ENCODE results near the gene CDH26. TPM values are rescaled to one million over a fixed set of nuclear protein-coding genes. Genes with fewer than 3 reads are reported as not detected.

Gene CDH26
- total and polyA plus RNA-seq, 2 donors from 2014 or later = 0.47 to 2.4 TPM

DNA sequence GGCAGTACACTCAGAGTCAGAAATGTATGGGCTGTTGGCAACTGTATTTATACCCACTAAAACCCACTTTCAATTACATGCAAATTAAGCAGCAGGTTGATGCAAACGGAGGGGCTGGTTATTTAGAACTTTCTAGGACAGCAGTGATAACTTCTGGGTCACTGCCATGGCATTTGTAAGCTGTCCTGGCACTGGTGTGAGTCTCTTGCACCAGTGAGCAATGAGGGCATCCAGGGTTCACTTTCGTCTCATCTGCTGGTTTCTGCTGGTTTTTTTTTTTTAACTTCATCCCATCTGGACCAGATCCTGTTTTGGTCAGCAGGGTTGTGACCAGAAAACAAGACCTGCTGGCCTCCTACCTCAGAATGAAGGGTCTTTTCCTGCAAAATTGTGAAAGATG is 49.2 kb downstream of the CDH26 start:
- H3K36me3 ChIP-seq (ENCODE audit: control insufficient read depth in 2 of 3, insufficient read depth in 3 of 3, low read length in 3 of 3) = no peaks in the 10 kb centered on the region
- H3K27ac ChIP-seq (ENCODE audit: low read depth in 2 of 2, low read length in 2 of 2) = no peak overlapping the region
- FAIRE-seq = no peak
- TF ChIP-seq, protein P1, sequence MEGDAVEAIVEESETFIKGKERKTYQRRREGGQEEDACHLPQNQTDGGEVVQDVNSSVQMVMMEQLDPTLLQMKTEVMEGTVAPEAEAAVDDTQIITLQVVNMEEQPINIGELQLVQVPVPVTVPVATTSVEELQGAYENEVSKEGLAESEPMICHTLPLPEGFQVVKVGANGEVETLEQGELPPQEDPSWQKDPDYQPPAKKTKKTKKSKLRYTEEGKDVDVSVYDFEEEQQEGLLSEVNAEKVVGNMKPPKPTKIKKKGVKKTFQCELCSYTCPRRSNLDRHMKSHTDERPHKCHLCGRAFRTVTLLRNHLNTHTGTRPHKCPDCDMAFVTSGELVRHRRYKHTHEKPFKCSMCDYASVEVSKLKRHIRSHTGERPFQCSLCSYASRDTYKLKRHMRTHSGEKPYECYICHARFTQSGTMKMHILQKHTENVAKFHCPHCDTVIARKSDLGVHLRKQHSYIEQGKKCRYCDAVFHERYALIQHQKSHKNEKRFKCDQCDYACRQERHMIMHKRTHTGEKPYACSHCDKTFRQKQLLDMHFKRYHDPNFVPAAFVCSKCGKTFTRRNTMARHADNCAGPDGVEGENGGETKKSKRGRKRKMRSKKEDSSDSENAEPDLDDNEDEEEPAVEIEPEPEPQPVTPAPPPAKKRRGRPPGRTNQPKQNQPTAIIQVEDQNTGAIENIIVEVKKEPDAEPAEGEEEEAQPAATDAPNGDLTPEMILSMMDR (IDR thresholded peaks at IDR 0.05; ENCODE audit: borderline replicate concordance, extremely low read depth, insufficient read depth) = no peak
- no peaks in the 10 kb centered on the region for H3K9me3 ChIP-seq (ENCODE audit: control insufficient read depth in 2 of 3, insufficient read depth in 1 of 3, low read length in 3 of 3)
- DNase-seq = no peak
- H3K9ac ChIP-seq (ENCODE audit: low read length in 3 of 3) = no peak overlapping the region
- intact Hi-C loops (cut with DNase I) = no loop called here
- no peak overlapping the region for H3K4me3 ChIP-seq (ENCODE audit: low read length in 3 of 3)
- no peaks in the 10 kb centered on the region for H3K27me3 ChIP-seq (ENCODE audit: control insufficient read depth, insufficient read depth, low read length)
- H3K4me1 ChIP-seq (ENCODE audit: control insufficient read depth in 2 of 3, insufficient read depth in 2 of 3, low read depth in 1 of 3, low read length in 3 of 3) = no peaks in the 10 kb centered on the region

DNA sequence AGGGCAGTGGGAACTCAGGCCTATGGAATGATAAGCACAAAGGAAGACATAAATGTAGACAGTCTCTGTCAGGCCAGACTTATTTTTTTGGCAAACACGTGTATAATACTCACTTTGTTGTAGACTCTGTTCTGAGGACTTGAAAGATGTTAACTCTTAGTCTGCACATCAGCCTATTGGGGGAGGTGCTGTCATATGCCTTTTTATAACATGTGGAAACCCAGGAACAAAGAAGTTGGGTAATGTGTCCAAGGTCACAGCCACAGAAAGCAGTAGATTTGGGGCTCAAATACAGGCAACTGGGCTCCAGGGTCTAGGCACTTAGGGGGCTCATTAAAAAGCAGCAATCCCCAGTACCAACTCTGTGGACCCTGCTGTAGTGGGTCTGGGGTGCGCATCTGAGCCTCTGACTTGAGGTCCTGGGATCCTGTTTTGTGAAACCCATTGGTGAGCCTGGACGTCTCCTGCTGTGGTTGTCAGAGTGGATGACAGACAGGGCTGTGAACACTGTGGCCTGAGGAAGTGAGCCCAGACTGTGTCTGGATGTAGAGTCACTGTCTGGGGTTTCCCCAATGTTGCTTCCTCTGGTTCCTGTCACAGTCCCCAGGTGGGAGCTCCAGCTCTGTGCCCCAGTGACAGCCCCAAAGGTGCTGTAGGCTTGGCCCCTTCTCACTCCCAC is 50.0 kb downstream of the CDH26 start:
- intact Hi-C loops (cut with DNase I) = no loop called here

DNA sequence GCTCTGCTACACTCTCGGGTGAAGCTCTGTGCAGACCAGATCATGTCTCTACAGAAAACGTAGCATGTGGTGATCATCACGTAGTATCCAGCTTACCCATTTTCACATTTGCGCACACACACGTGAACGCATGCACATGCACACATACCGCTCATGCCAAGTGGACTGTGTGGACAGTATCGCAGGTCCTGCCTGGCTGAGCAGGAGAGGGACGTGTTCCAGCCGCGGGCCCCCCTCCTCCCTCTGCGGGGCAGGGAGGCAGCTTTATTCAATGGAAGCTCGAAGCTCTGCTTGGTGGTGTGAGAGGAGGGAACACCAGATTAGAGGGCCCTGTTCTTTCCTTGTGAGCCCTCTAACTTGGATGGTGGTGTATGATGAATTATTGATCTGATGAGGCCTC is 51.1 kb downstream of the CDH26 start:
- FAIRE-seq (no peak), DNase-seq (no peak)
- H3K9me3 ChIP-seq (ENCODE audit: control insufficient read depth in 2 of 3, insufficient read depth in 1 of 3, low read length in 3 of 3) = no peaks in the 10 kb centered on the region
- intact Hi-C loops (cut with DNase I) = no loop called here
- no peak overlapping the region for H3K9ac ChIP-seq (ENCODE audit: low read length in 3 of 3)
- no peaks in the 10 kb centered on the region for H3K27me3 ChIP-seq (ENCODE audit: control insufficient read depth, insufficient read depth, low read length)
- no peaks in the 10 kb centered on the region for H3K4me1 ChIP-seq (ENCODE audit: control insufficient read depth in 2 of 3, insufficient read depth in 2 of 3, low read depth in 1 of 3, low read length in 3 of 3)
- TF ChIP-seq, protein P1 (IDR thresholded peaks at IDR 0.05; ENCODE audit: borderline replicate concordance, extremely low read depth, insufficient read depth) = no peak
- no peaks in the 10 kb centered on the region for H3K36me3 ChIP-seq (ENCODE audit: control insufficient read depth in 2 of 3, insufficient read depth in 3 of 3, low read length in 3 of 3)
- no peak overlapping the region for H3K4me3 ChIP-seq (ENCODE audit: low read length in 3 of 3)
- no peak overlapping the region for H3K27ac ChIP-seq (ENCODE audit: low read depth in 2 of 2, low read length in 2 of 2)

More for the DNA sequence above, 50.0 kb downstream of the CDH26 start:
- H3K4me1 ChIP-seq (ENCODE audit: control insufficient read depth in 2 of 3, insufficient read depth in 2 of 3, low read depth in 1 of 3, low read length in 3 of 3) = no peaks in the 10 kb centered on the region
- no peaks in the 10 kb centered on the region for H3K9me3 ChIP-seq (ENCODE audit: control insufficient read depth in 2 of 3, insufficient read depth in 1 of 3, low read length in 3 of 3)
- H3K27me3 ChIP-seq (ENCODE audit: control insufficient read depth, insufficient read depth, low read length) = no peaks in the 10 kb centered on the region
- DNase-seq = no peak
- no peak overlapping the region for H3K27ac ChIP-seq (ENCODE audit: low read depth in 2 of 2, low read length in 2 of 2)
- no peak for FAIRE-seq
- H3K4me3 ChIP-seq (ENCODE audit: low read length in 3 of 3) = no peak overlapping the region
- no peak overlapping the region for H3K9ac ChIP-seq (ENCODE audit: low read length in 3 of 3)
- H3K36me3 ChIP-seq (ENCODE audit: control insufficient read depth in 2 of 3, insufficient read depth in 3 of 3, low read length in 3 of 3) = no peaks in the 10 kb centered on the region
- TF ChIP-seq, protein P1 (IDR thresholded peaks at IDR 0.05; ENCODE audit: borderline replicate concordance, extremely low read depth, insufficient read depth) = no peak

Measured in kidney (tissue), 14 donors.